A549 treated with GW870086 at 1 μM for 4 hours (cell line): Measurements from ENCODE around the gene TTLL6. TPM values are rescaled to one million over a fixed set of nuclear protein-coding genes. Genes with fewer than 3 reads are reported as not detected.

Experiments
- total RNA-seq: library from RNA; stranded (reverse); fragments of 200-300 nt; extraction: Qiagen RNA extraction; gene quantifications from 5 replicates; pipeline ENCODE4 v1.2.3, GENCODE V29; 2022; ENCODE audit warnings: low read depth

Gene TTLL6
- 0.74 to 1.3 TPM (median 0.95 TPM) in 5 replicates for total RNA-seq

GRCh38 chr17:48816774-48817590, at the start of gene TTLL6:
TSS of gene TTLL6 (minus strand) at chr17:48817229. CDS start at chr17:48817072, 157 bp downstream.

GRCh38 chr17:48830840-48831548, 14.0 kb upstream of the TTLL6 start, which contains the start of gene CALCOCO2:
TSS of gene CALCOCO2 (plus strand) at chr17:48831035. CDS start at chr17:48841708, 10,673 bp downstream.

GRCh38 chr17:48728232-48729231, 88.5 kb downstream of the TTLL6 start, which contains the start of gene HOXB13:
TSS of gene HOXB13 (minus strand) at chr17:48728750. CDS start at chr17:48728593, 157 bp downstream.

GRCh38 chr17:48722915-48723422, 94.1 kb downstream of the TTLL6 start, which contains the start of gene PRAC2:
TSS of gene PRAC2 (plus strand) at chr17:48723185. CDS start at chr17:48724411, 1,226 bp downstream.

GRCh38 chr17:48722201-48722907, 94.7 kb downstream of the TTLL6 start, which contains the start of gene PRAC1:
TSS of gene PRAC1 (minus strand) at chr17:48722518. CDS start at chr17:48722392, 126 bp downstream.

Other genes with a start within 250 kb of the TTLL6 start
- 0.07 to 0.13 TPM (median 0.11 TPM) in 4 of 5 replicates, not detected in the other for gene HOXB4, start 238.9 kb downstream of the TTLL6 start, total RNA-seq
- 4.6 to 6.5 TPM (median 5.2 TPM) in 5 replicates for gene HOXB3, start 227.0 kb downstream of the TTLL6 start, total RNA-seq
- 1.7 to 2.5 TPM (median 2.2 TPM) in 5 replicates for gene HOXB5, start 223.4 kb downstream of the TTLL6 start, total RNA-seq
- 3.5 to 6.3 TPM (median 5.4 TPM) in 5 replicates for gene HOXB6, start 212.2 kb downstream of the TTLL6 start, total RNA-seq
- 29.6 to 32.2 TPM (median 30.8 TPM) in 5 replicates for gene HOXB7, start 206.2 kb downstream of the TTLL6 start, total RNA-seq
- gene HOXB8, start 201.9 kb downstream of the TTLL6 start, total RNA-seq, result 6.9 to 8.8 TPM (median 8.2 TPM) in 5 replicates
- gene HOXB9, start 190.9 kb downstream of the TTLL6 start, total RNA-seq, result 7.2 to 7.5 TPM (median 7.3 TPM) in 5 replicates
- gene PRAC1, start 94.7 kb downstream of the TTLL6 start, total RNA-seq, result not detected in 5 replicates
- not detected in 5 replicates for gene PRAC2, start 94.0 kb downstream of the TTLL6 start, total RNA-seq
- 1.8 to 2.3 TPM (median 2.1 TPM) in 5 replicates for gene HOXB13, start 88.5 kb downstream of the TTLL6 start, total RNA-seq
- gene CALCOCO2, start 13.8 kb upstream of the TTLL6 start, total RNA-seq, result 62.5 to 81.6 TPM (median 75.6 TPM) in 5 replicates
- 506 to 704 TPM (median 555 TPM) in 5 replicates for gene ATP5MC1, start 75.6 kb upstream of the TTLL6 start, total RNA-seq
- gene UBE2Z, start 91.2 kb upstream of the TTLL6 start, total RNA-seq, result 122 to 128 TPM (median 124 TPM) in 5 replicates
- gene SNF8, start 127.6 kb upstream of the TTLL6 start, total RNA-seq, result 294 to 355 TPM (median 316 TPM) in 5 replicates
- gene GIP, start 151.4 kb upstream of the TTLL6 start, total RNA-seq, result 4.1 to 6.1 TPM (median 4.6 TPM) in 5 replicates
- gene IGF2BP1, start 180.2 kb upstream of the TTLL6 start, total RNA-seq, result 48.1 to 93.6 TPM (median 82.4 TPM) in 5 replicates